Stimulated activated CD4-positive, alpha-beta T cell treated with anti-CD3 and anti-CD28 coated beads, TNF-alpha, amount 100 ng/mL, for 48 hours (primary cell): ENCODE results near the gene C12orf43.

Experiments used
- DNase-seq, 3 donors: peaks; one replicate each; pipeline ENCODE4 v3.0.0-alpha.2; 2020; ENCODE audit warnings: low read depth in 3 of 3

C12orf43 gene

GRCh38 chr12:120999191-121000120 lies 16.8 kb downstream of the C12orf43 start:
- no peak for DNase-seq

GRCh38 chr12:120998435-120998834 lies 17.9 kb downstream of the C12orf43 start:
- no peak for DNase-seq

DNA sequence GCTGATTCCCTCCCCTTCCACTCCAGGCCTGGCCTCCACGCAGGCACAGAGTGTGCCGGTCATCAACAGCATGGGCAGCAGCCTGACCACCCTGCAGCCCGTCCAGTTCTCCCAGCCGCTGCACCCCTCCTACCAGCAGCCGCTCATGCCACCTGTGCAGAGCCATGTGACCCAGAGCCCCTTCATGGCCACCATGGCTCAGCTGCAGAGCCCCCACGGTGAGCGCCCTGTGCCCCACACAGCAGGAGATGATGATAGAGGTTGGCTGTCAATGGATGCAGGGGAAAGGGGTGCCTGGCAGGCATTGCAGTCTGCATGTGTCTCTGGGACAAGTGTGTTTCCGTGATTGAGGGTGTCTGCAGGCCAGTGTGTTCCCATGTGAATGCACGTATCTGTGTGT lies 18.8 kb downstream of the C12orf43 start:
- no peak for DNase-seq

DNA sequence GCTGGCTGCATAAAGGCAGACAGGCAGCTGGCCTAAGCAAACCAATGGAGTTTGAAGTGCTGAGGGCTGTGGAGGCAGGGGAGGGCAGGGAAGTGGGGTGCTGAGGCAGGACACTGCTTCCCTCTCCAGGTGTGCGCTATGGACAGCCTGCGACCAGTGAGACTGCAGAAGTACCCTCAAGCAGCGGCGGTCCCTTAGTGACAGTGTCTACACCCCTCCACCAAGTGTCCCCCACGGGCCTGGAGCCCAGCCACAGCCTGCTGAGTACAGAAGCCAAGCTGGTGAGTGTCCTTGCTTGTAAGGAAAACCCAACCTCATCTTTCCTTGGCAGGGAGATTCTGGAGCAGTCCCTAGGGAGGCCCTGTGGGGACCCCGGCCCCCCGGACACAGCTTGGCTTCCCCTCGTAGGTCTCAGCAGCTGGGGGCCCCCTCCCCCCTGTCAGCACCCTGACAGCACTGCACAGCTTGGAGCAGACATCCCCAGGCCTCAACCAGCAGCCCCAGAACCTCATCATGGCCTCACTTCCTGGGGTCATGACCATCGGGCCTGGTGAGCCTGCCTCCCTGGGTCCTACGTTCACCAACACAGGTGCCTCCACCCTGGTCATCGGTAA lies 20.0 kb downstream of the C12orf43 start:
- no peak for DNase-seq

DNA sequence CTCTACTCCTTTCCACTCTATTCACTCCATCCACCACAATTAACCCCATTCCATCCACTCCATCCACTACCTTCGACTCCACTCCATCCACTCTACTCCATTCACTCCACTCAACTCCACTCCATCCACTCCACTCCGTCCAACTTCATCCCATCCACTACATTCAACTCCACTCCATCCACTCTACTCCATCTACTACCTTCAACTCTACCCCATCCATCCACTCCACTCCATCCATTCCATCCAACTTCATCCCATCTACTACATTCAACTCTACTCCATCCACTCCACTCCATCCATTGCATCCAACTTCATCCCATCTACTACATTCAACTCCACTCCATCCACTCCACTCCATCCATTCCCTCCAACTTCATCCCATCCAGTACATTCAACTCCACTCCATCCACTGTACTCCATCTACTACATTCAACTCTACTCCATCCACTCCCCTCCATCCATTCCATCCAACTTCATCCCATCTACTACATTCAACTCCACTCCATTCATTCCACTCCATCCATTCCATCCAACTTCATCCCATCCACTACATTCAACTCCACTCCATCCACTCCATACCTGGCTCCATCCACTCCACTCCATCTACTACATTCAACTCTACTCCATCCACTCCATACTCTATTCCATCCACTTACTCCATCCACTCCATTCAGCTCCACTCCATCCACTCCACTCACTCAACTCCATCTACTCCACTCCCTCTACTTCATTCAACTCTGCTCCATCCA lies 21.5 kb downstream of the C12orf43 start:
- no peak for DNase-seq

DNA sequence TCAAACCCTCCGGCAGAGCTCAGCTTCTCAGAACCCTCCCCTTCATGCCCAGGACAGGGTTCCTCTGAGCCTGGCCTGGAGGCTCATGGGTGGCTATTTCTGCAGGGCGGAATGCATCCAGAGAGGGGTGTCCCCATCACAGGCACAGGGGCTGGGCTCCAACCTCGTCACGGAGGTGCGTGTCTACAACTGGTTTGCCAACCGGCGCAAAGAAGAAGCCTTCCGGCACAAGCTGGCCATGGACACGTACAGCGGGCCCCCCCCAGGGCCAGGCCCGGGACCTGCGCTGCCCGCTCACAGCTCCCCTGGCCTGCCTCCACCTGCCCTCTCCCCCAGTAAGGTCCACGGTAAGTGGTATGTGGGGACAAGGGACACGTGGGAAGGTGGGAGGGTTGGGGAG lies 22.2 kb downstream of the C12orf43 start:
- no peak for DNase-seq

DNA sequence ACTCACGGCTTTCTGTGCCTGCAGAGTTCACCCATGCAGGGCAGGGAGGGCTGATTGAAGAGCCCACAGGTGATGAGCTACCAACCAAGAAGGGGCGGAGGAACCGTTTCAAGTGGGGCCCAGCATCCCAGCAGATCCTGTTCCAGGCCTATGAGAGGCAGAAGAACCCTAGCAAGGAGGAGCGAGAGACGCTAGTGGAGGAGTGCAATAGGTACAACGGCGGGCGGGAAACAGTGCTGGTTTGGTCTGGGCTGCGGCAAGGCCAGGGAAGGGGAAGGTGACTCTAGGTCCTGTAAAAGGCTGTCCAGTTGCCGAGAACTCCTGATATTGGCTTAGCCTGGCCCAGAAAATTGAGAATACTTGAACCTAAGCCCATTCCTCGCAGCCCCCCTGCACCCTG lies 22.8 kb downstream of the C12orf43 start:
- DNase-seq = no peak

GRCh38 chr12:120992989-120993388 lies 23.3 kb downstream of the C12orf43 start:
- no peak for DNase-seq

DNA sequence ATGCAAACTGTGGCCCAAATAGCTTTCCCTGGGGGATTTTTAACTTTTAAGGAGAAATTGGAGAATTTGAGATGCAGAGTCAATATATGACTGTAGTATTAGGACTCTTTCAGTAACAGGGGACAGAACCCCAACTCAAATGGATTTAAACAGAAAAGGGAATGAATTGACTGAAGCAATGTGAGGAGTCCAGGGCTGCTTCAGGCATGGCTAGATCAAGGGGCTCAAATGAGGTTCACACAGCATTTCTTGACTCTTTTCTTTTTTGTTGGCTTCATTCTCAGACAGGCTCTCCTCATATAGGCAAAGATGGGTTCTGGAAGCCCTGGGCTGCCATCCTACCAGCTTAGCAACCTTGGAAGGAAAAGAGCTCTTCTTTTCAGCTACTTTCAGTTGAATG lies 24.3 kb downstream of the C12orf43 start:
- DNase-seq = no peak

- no peak for DNase-seq
Observed at GRCh38 chr12:120990487-120991055, 25.7 kb downstream of the C12orf43 start.

GRCh38 chr12:120989687-120990086 lies 26.6 kb downstream of the C12orf43 start:
- DNase-seq = no peak

DNA sequence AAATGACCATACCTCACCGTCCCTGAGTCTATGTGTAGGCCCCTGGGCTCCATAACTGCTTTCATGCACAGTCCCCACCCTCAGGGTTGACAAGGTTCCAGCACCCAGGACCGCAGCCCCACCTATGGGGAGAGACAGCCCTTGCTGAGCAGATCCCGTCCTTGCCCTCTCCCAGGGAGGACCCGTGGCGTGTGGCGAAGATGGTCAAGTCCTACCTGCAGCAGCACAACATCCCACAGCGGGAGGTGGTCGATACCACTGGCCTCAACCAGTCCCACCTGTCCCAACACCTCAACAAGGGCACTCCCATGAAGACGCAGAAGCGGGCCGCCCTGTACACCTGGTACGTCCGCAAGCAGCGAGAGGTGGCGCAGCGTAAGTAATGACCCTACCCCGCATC lies 27.6 kb downstream of the C12orf43 start:
- DNase-seq = no peak

DNA sequence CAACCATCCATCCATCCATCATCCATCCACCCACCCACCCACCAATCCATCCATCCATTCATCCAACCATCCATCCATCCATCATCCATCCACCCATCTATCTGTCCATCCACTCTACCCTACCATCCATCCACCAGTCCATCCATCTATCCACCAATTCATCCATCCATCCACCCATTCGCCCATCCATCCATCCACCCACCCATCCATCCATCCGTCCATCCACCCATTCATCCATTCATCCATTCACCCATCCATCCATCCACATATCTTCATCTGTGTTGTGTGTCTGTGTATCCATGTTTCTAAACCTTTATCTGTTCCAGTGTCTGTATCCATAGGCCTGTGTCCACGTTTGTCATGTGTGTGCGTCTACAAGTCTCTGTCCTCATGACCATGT lies 28.1 kb downstream of the C12orf43 start:
- DNase-seq = no peak

DNA sequence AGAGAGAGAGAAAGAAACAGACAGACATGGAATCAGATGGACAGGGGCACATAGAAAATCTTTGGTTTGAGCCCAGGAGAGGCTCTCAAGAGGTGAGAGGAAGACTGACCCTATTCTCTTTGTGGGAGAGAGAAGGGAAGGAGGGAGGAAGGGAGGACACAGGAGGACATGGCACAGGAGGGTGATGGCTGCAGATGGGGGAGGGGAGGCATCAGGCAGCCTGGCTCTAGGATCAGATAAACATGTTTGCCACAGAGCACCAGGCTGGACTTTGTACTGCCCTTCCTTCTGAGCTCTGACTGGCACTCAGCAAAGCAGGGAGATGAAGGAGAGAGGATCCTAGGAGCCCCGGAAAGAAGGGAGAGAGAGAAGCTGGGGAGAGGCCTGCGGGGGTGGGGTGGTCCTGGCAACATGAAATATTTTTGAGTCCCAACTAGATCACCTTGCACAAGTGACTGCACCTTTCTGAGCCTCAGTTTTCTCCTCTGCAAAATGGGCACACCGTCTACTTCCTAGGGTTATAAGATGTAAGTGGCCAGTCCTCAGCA lies 31.9 kb downstream of the C12orf43 start:
- DNase-seq = no peak

- DNase-seq = no peak
Observed at GRCh38 chr12:120983759-120984158, 32.5 kb downstream of the C12orf43 start.

GRCh38 chr12:120982659-120983058 lies 33.6 kb downstream of the C12orf43 start:
- no peak for DNase-seq

GRCh38 chr12:120981407-120981941 lies 34.8 kb downstream of the C12orf43 start:
- no peak for DNase-seq

- DNase-seq = no peak
Observed at GRCh38 chr12:120980800-120981368, 35.4 kb downstream of the C12orf43 start.

DNA sequence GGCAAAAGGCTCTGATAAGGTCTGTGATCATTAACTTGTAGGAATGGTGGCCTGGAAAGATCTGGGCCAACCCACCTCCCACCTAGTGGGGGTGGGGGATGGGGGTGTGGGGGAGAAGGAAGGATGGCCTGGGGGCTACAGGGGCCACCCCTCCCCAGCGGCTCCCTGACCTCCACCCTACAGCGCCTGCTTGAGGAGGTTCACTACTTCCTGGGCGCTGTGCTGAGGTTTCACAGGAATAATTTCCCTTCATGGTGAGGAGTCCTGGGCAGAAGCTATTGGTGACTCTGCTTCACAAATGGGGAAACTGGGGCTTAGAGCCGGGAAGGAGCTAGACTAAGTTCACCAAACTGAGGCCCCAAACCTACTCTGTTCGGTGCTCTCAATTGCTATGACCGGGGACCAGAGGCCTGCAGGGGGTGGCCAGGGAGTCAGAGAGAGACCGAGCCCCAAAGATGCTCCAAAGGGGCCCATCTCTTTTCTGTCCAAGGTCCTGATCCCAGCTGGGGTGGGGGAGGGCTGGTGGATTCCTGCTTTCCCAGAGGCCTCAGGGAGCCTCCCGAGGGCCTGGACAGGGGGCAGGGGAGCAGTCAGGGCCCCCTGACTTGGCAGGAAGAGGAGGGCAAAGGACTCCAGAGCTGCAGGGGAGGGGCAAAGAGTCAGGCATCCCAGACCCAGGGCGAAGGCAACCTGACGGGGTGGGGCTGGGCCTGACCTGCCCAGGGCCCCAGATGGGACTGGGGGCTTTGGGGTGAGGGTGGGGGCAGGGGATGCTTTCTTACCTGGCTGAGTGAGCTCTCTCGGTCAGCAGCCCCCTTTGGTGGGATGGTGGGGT lies 36.2 kb downstream of the C12orf43 start:
- DNase-seq = no peak

DNA sequence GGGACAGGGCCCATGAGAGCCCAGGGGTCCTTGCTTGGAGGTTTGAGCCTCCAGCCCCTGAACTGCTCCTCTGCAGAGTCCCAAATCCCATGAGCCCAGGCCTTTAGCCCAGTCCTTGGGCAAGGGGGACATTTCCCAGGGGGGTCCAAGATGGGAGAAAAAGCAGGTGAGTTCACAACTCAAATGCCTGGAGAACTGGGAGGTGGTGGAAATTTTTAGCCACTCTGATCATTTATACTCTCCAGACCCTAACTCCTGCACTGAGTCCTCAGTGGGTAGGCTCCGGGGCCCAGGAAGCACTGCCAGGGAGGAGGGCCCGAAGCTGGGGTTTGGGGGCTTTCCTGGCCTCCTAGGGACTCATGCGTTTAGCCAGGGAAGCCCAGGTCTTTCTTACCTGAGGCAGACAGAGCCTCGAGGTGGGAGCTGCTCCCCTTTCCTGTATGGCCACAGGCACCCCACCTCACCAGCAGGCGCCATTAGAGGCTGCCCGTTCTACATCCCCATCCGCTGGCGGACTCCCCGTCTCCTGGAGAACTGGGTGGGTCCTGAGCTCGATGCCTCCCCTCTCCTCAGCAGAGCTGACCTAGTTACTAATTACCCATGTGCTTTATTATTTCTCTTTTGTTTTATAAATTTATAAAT lies 36.9 kb downstream of the C12orf43 start:
- DNase-seq = no peak
